Measurements from ENCODE around the gene EPHA8.
A peak's percentile ranks its signal among the peaks of the same experiment; 100 is the strongest.

EPHA8 gene

DNA sequence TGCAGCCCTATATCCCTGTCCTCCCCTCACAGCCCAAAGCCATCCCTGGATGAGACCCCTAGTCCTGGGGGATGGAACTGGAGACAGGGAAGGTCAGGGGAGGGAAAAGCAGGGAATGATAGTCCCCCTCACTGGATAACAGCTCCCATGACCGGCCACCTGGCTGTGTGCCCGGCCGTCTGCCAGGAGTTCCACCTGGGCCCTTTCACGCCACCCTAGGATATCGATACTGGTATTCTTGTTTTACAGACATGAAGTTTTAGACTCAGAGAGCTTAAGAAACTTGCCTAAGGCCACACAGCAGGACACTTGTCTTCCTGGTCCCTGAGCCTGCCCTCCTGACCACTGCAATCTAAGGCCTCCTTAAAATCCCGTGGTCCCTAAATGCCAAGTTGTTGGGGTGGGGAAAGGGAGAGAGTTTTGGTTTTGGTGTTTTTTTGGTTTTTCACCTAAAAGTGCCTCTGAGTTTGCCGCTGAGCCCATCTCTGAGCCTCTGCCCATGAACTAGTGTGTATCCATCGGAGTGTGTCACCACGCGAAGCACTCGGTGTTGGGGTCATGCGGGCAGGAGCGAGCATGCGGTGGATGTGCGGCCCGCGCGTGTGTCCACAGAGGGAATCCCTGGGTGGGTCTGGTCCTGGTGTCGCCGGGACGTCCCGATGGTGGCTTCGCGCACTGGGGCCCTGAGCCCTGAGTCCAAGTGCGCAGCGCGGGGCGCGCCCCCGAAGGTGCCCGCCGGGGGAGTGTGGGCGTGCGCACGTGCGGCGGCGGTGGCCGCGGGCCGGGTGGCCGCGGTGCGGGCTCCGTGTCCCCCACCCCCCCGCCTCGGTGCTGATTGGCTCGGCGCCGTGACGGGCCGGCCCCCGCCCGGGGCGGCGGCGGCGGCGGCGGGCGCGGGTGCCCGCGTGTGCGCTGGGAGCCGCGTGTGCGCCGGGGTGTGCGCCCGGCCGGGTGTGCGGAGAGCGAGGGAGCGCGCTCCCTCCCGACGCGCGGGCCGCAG, at the start of gene EPHA8:
EPHA8 (plus strand) TSS at position 906 of the 1,000 bp plus-strand sequence. CDS start 147 bp downstream, outside the sequence.
- no peak for DNase-seq

DNA sequence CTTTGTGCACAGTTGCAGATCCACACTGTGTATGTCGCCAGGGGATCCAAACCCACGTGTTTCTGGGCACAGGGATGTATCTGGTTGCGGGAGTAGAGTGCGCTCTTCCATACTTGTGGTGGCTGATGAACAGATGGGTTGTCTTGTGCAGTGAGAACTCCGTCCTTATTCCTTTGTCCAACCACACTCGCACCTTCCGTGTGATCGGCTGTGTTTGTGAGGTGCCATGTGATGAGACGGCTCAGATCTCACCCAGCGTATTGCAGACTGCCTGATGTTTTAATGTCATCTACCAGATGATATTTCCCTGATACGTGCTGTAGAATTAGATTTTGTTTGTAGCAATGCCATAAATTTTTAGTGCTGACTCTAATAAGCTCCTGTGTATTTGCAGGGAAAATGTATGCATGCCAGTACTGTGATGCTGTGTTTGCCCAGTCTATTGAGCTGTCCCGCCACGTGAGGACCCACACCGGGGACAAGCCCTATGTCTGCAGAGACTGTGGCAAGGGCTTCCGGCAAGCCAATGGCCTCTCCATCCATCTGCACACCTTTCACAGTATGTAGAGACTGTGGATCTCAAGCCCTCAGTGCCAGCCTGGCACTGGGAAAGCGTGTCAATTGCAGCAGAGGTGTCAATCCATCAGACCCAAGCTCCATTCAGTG, 46.2 kb upstream of the EPHA8 start:
- no peak for DNase-seq

DNA sequence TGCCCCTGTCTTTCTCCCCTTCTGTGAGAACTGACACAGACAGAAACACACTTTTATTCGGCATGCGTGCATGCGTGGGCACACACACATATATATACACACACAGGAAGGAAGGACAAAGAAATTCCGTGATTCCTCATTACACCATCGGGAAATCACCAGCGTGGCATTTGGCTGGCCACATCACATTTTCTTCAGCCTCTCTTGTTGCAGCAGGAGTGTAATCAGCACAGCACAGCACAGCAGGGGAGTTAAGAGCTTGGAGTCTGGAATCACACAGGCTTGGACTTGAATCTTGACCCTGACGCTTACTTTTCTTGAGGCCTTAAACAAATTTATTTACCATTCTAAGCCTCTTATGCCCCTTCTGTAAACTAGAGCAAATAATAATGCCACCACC, 45.3 kb upstream of the EPHA8 start:
- DNase-seq: no peak

DNA sequence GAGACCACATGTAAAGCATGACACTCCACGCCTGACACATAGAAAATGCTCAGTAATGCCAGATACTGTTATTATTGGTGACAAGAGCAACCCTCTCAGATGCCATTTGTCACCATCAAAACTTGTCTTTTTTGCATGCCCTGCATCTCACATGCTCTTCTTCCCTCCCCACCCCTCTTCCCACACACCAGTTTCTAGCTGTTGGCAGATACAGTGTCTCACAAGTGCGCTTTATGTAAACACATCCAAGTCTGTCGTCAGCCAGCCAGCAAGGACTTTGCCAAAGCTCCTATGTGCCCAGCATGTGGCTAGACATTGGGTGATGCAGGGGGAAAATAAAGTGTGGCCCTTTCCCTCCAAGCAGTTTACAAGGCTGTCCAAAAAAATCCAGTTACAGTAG, 44.9 kb upstream of the EPHA8 start:
- DNase-seq: no peak

DNA sequence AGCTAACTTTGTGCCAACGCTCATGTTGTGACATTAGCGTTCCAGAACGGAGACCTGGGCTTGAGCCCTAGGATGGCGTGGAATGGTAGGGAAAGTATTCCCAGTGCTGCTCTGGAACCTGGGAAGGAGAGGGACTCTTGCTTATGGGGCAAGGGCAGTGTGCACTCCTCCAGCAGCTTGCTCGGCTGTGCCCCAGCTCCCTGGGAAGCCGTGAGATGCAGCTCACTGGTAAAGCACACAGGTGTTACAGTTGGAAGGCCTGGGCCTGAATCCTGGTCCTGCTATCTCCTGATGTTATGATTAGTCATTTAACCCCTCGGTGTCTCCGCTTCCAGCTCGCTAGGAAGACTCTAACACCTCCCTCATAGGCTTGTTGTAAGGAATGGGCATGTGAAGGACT, 42.4 kb upstream of the EPHA8 start:
- no peak for DNase-seq

DNA sequence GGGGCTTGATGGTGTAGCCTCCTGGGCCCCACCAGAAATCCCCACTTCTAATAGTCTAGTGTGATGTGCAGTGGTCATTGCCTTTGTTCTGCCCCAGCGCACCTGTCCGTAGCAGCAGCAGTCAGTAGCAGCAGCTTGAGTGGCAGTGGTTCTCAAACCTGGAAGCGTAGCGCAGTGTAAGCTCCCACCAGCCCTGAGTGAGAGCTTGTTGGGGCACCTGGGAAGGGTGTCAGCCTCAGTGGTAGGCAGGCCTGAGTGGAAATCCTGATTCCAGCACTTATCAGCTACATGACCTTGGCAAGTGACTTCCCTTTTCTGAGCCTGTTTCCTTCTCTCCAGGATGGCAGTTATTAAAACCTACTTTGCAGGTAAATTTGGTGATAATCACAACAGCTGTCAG, 41.6 kb upstream of the EPHA8 start:
- DNase-seq: no peak

DNA sequence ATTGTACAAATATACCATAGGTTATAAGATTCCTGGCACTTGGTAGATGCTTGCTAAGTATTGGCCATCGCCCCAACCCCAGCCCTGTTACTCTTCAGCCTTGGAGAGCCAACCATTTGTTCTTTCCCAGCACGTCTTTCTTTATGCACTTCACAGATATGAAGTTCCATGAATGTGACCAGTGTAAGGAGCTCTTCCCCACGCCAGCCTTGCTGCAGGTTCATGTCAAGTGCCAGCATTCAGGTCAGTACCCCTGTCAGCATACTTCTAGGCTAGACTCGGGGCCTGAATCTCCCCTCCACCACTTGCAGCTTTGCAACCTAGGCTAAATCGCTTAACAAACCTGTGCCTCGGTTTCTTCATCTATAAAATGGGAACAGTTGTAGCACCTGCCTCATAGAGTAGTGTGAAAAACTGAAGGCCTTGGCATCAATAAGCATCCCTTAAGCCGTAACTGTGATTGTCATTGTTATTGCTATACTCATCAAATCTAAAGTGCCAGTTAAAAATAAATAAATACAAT, 41.0 kb upstream of the EPHA8 start:
- DNase-seq: no peak

DNA sequence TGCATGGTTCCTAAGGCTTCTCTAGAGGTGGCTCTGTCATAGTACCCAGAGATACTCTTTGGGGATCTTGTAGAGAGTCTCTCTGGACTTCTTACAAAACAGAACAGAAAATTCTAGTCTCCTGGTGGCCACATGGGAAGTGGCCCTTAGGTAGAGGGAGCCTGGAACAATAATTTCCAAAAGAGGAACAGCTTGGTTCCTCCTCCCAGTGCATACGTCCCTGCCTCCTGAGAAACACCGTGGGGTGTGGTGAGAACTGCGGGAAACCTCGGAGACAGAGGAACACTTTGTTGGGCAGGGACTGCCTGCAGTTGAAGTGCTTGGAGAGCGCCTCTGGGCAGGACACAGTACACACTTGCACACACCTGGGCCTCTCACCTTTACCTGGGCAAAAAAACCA, 38.8 kb upstream of the EPHA8 start:
- DNase-seq: no peak

DNA sequence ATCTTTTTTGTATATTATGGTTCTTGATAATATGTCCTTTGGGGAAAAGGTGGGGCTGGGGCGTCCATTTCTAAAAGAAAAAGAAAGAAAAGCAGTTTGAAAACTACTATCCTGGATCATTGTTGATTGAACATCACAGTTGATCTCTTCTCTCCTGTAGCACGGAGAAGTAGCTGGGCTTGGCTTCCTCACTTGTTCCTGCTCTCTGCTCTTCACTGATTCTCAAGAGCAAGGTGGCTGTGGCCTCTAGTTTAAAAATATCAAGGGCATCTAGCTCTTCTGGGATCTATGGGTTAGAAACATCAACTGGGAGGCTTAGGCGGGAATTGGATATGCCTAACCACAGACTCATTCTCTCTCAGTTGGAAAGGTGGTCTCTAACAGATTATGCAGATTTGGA, 38.1 kb upstream of the EPHA8 start:
- DNase-seq: no peak

DNA sequence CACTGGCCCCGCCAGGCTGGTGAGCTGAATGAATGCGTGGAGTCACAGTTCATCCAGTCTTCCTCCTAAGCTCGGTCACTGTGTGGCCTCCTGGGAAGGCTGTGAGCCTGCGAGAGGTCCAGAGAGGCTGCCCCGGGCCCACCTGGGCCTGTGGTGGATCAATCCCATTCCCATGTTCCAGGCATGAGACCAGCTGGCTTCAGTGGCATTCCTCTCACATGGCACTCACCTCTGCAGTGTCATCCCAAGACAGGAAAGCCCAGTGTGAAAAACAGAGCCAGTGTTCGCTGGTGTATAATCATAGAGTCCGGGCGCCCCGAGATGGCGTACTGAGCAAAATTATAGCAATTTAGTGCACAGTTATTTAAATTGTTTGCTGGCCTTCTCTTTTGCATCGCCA, 37.6 kb upstream of the EPHA8 start:
- no peak for DNase-seq

DNA sequence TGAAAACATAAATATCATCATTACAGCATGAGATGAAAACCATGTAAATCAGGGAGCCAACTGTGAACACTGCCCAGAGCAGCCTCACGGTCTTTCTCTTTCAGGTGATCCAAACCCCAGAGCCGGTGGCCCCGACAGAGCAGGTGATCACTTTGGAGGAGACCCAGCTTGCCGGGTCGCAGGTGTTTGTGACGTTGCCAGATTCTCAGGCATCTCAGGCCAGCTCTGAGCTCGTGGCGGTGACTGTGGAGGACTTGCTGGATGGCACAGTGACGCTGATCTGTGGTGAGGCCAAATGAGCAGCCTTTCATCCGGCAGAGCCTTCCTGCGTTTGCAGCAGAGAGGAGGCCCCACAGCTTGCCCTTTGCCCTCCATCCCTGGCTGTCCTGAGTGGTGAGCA, 37.2 kb upstream of the EPHA8 start:
- DNase-seq: no peak

DNA sequence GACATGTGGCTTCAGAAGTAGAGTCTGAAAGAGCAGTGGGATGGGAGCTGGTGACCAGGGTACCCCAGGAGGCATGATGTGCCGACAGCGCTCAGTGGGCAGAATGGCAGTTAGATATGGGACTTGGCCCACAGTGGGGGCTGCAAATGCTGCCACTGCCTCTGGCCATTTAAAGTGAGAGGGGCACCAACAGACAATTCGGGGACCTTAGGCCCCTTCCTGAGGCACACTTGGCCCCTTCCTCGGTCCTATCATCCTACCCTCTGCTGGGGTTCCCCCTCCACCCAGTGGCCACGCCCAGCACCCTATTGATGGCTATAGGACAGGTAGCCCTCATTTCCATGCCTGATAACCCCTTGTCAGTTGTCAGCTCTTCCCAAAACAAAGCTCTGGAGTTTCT, 36.6 kb upstream of the EPHA8 start:
- no peak for DNase-seq

DNA sequence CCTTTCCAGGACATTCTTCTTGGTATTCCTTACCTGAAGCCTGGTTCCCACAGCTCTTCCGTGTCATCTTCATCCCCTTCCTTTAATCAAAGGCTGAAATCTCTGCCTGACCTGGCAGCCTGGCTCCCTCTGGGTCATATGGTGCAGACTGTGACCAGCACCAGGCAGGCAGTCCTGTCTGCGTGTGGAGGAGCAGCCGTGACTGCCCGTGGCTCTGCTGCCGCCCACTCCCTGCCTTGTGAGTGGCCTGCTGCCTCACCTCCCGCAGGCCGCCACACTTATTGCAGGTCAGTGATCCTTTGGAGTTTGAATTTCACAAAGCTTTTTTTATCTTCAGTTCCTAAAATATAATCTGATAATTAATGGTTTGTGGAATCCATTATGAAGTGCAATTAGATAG, 36.2 kb upstream of the EPHA8 start:
- no peak for DNase-seq

DNA sequence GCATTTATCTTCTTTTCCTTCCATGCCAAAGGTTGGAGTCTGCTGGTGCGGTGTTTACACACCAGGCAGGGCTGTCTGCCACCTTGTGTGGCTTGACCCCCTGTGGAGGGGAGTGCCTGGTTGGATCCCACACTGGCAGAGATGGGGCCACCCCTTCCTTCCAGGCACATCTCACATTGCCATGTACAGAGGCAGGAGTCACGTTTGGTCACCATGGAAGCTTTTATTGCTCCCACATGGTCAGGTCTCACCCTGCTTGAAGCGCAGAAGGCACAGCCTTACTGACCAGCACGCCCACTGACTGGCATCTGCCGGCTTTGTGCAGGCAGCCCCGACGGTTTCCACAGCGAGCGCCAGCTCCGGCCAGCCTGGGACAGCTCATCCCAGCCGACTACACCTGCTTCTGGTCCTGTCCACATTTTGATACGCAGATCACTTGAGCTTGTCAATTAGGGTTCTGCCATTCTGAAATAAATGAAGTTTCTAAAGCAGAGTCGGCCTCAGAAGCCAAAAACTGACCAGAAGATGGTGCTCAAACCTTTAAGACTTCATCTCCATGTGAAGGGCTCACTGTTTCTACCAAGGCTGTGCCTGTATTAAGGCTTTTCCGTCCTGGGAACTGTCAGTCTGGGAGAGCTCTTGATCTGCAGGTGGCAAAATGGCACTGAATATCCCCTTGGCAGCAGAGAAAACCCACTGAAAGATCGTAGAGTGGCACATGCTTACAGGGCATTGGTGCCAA, 35.6 kb upstream of the EPHA8 start:
- DNase-seq: peak; percentile 49

DNA sequence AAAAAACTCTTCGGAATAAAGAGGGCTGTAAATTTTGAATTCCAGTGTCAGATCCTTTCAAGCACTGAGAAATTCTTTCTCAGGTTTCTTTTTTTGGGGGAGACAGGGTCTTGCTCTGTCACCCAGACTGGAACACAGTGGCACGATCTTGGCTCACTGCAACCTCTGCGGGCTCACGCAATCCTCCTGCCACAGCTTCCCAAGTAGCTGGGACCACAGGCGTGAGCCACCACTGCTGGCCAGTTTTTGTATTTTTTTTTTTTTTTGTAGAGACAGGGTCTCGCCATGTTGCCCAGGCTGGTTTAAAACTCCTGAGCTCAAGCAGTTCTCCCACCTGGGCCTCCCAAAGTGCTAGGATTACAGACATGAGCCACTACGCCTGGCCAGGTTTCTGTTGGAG, 34.8 kb upstream of the EPHA8 start:
- no peak for DNase-seq

DNA sequence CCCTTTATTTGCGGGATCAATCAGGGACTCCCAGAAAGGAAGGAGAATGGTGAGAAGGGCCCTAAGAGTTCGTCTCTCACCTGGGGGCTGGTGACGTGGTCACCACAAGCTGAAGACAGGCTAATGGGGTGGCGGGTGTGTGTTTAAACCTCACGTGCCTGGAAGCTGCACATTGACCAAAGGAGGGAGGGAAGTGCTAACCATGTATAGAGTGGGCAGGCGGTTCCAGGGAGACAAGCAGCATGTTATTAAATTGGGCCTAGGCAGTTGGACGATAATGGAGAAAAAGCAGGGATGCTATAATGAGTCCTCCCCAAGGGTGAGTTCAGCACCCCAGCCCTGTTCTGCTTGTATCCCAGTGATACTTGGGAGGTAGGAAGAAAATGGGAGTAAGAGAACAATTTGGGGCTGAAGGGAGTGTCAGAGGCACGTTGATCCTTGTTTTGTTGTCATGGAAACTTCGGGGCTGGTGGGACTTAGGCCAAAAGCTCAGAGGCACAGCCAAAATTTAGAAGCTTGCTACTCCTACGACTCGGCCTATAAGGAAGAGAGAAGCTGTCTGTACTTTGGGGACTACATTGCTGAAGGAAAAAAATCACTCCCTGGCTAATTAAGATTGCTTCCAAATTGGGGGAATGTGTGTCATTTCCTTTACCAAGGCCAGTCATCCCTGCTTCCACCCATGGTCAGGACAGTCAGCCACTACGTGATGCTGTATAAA, 33.2 kb upstream of the EPHA8 start:
- no peak for DNase-seq

DNA sequence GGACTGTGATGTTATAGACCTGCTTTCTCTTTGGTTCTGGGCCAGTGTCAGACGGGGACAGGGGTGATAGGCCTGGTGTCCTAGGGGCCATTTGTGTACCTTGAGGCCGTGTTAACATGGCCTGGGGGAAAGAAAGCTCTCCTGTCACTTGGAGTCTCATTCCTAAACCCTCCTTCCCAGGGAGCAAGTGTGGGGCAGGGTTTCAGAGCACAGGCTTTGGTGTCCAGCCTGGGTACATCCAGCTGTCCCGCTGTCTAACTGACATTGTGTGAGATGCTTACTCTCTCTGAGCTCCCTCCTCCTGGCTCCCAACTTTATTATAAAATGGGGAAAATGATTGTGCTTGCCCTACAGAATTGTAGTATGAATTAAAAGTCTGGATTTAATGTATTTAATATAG, 32.6 kb upstream of the EPHA8 start:
- no peak for DNase-seq

DNA sequence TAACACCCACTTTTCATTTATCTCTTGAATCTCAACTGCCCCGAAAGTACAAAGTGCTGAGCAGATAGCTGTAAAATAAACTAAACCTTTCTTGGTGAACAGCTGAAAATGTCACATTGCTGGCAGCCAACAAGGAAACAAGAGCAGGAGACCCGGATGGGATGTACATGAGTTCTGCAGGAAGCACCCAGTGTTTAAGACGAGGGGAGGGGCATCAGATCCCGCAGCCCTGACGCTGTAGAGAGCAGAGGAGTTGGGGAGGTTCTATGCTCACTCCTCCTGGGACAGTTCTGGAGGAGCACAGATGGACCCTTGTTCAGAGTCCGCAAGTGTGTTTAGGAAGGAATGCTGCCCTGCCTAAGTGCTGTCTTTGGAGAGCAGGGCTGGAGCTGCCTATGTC, 32.0 kb upstream of the EPHA8 start:
- DNase-seq: no peak

DNA sequence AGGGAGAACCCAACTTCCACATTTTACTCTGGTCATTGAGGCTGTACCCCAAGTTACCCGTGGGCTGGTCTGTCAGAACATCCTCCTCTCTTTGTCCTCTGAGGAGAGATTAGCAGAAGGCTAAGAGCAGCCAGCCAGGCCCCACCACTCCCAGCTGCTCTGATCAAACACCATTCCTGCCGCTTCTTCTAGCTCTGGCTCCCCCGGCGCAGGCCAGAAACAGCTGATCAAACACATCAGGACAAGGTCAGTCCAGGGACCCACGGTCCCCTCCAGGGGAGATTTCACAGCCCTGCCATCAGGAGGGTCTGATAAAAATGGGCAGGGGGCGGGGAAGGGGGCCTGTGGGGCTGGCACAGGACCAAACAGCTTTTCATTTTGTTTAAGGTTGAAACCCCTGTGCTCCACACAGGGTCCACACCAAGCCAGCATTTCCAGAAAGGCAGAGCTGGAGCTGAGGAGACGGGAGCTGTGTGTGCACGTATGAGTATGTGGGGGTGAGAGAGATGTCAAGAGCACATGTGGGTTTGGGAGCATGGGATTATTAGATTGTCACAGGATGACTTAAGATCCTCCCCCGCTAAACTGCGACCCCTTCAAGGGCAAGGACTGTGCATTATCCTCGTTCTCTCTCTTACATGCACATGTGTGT, 29.9 kb upstream of the EPHA8 start:
- no peak for DNase-seq

DNA sequence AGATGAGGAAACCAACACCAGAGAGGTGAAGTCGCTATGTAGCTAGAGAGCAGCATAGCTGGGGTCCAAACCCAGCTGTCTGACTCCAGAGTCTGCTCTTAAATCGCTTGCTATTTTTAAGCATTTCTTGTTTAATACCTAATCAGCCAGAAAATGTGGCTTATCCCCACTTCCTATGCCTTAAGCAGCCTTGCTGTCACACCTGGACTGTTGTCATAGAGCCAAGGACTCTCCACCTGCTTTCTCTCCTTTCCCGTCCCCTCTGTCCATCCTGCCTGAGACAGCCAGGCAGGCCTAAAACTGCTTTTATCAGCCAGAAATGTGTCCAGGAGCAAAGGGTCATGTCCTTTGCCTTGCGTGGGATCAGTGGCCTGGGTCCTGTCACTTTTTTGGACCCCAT, 28.3 kb upstream of the EPHA8 start:
- no peak for DNase-seq

DNA sequence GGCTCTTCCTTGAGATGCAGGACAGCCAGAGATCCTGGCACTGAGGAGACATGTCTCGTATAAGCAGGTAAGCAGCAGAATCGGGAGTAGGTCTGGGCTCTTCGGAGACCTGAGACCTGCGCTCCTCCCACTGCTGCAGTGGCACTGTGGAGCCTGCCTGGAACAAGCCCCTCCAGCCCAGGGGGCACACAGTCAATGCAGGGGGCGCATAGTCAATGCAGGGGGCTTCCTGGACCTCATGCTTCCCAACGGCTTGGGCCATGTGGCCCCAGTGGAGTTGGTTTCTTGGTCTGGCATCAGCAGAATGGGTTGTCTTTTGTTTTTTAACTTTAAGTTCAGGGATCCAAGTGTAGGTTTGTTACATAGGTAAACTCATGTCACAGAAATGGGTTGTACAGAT, 27.9 kb upstream of the EPHA8 start:
- no peak for DNase-seq

DNA sequence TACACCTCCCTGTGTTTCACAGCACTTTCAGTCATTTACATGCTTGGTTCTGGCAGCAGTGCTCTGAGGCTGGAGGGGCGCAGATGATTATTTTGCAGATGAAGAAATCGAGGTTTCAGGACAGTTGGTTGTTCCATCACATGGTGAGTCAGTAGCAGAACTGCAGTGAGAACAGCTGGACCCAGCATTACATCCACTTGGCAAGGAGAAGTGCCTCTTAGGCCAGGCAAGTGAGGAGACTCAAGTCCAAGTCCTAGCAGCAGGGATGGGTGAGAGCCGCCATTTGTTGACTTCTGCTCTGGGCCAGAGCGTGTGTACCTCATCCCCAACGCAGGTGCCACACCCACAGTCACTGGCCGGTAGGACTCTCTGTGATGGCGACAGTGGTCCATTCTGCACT, 26.8 kb upstream of the EPHA8 start:
- DNase-seq: no peak

All from retina (tissue), 1 donor.